ENCODE data around the gene SFT2D1.

The SFT2D1 gene

GRCh38 chr6:166344240-166344639 lies 1.9 kb upstream of the SFT2D1 start:
- H3K9ac ChIP-seq (ENCODE audit: low read length), result no peak overlapping the region
- H3K4me1 ChIP-seq (ENCODE audit: control insufficient read depth, insufficient read depth, low read depth, low read length), result peaks cover 5% of the 10 kb centered on the region
- H3K14ac ChIP-seq (ENCODE audit: low read length in 2 of 2), result no peak overlapping the region
- no peak overlapping the region for H2BK5ac ChIP-seq (ENCODE audit: low read depth, low read length, poor library complexity, severe bottlenecking)
- H3K4ac ChIP-seq (ENCODE audit: low read depth in 1 of 2, low read length in 2 of 2), result no peak overlapping the region
- H2AK5ac ChIP-seq (ENCODE audit: low read length, severe bottlenecking), result no peak overlapping the region
- no peak overlapping the region for H2BK12ac ChIP-seq (ENCODE audit: low read length in 2 of 2)
- peaks cover 7% of the 10 kb centered on the region for H3K79me1 ChIP-seq (replicated peaks; ENCODE audit: low read length, poor library complexity, severe bottlenecking)
- H3K4me3 ChIP-seq (ENCODE audit: insufficient read depth in 1 of 2, low read depth in 1 of 2, low read length in 2 of 2), result no peak overlapping the region
- WGBS, result 84% methylated on average over 8 of the region's 8 CpGs
- DNase-seq, result no peak
- no peak overlapping the region for H3K23ac ChIP-seq (ENCODE audit: low read length in 2 of 2)
- H3K27ac ChIP-seq (ENCODE audit: low read length, poor library complexity, severe bottlenecking), result peak overlapping the region; percentile 71
- no peak overlapping the region for H2BK15ac ChIP-seq (ENCODE audit: low read depth, poor library complexity, severe bottlenecking)
- H4K8ac ChIP-seq (ENCODE audit: low read length), result no peak overlapping the region
- no peak overlapping the region for H4K91ac ChIP-seq (ENCODE audit: low read length)
- H3K18ac ChIP-seq (ENCODE audit: low read depth in 1 of 2, low read length in 2 of 2), result no peak overlapping the region
- peaks cover 0 to 4% of the 10 kb centered on the region in 2 experiments for H3K27me3 ChIP-seq (ENCODE audit: control insufficient read depth in 1 of 2, insufficient read depth in 1 of 2, low read length in 2 of 2)
- no peak overlapping the region for H3K4me2 ChIP-seq (ENCODE audit: low read length, poor library complexity, severe bottlenecking)
- peaks cover under 1% of the 10 kb centered on the region for H3K9me3 ChIP-seq (ENCODE audit: control insufficient read depth, low read length)
- H2AFZ ChIP-seq (ENCODE audit: low read depth, low read length), result no peak overlapping the region
- peaks cover 0 to 6% of the 10 kb centered on the region in 2 experiments for H3K36me3 ChIP-seq (ENCODE audit: control insufficient read depth in 1 of 2, insufficient read depth in 2 of 2, low read depth in 1 of 2, low read length in 2 of 2)
- H2BK120ac ChIP-seq (ENCODE audit: low read depth, low read length), result no peak overlapping the region

GRCh38 chr6:166343150-166343487 lies 774 bp upstream of the SFT2D1 start:
- peak overlapping the region; percentile 31 for H3K27ac ChIP-seq (ENCODE audit: low read length, poor library complexity, severe bottlenecking)
- peak overlapping the region in 1 of 2 experiments; percentile 99 for H3K4me3 ChIP-seq (ENCODE audit: insufficient read depth in 1 of 2, low read depth in 1 of 2, low read length in 2 of 2)
- peak overlapping the region; percentile 65 for H2AK5ac ChIP-seq (ENCODE audit: low read length, severe bottlenecking)
- H3K36me3 ChIP-seq (ENCODE audit: control insufficient read depth in 1 of 2, insufficient read depth in 2 of 2, low read depth in 1 of 2, low read length in 2 of 2), result peaks cover 0 to 6% of the 10 kb centered on the region in 2 experiments
- H2BK15ac ChIP-seq (ENCODE audit: low read depth, poor library complexity, severe bottlenecking), result no peak overlapping the region
- H4K8ac ChIP-seq (ENCODE audit: low read length), result peak overlapping the region; percentile 98
- H3K79me1 ChIP-seq (replicated peaks; ENCODE audit: low read length, poor library complexity, severe bottlenecking), result peaks cover 7% of the 10 kb centered on the region
- 60% methylated on average over 3 of the region's 3 CpGs for WGBS
- H2AFZ ChIP-seq (ENCODE audit: low read depth, low read length), result no peak overlapping the region
- H3K18ac ChIP-seq (ENCODE audit: low read depth in 1 of 2, low read length in 2 of 2), result peak overlapping the region in 1 of 2 experiments; percentile 93
- peak overlapping the region; percentile 97 for H3K9ac ChIP-seq (ENCODE audit: low read length)
- no peak overlapping the region for H4K91ac ChIP-seq (ENCODE audit: low read length)
- no peak overlapping the region for H3K4ac ChIP-seq (ENCODE audit: low read depth in 1 of 2, low read length in 2 of 2)
- no peak for DNase-seq
- H3K4me2 ChIP-seq (ENCODE audit: low read length, poor library complexity, severe bottlenecking), result peak overlapping the region; percentile 80
- H2BK12ac ChIP-seq (ENCODE audit: low read length in 2 of 2), result no peak overlapping the region
- H3K9me3 ChIP-seq (ENCODE audit: control insufficient read depth, low read length), result no peaks in the 10 kb centered on the region
- no peak overlapping the region for H2BK120ac ChIP-seq (ENCODE audit: low read depth, low read length)
- H3K23ac ChIP-seq (ENCODE audit: low read length in 2 of 2), result no peak overlapping the region
- H3K14ac ChIP-seq (ENCODE audit: low read length in 2 of 2), result no peak overlapping the region
- H2BK5ac ChIP-seq (ENCODE audit: low read depth, low read length, poor library complexity, severe bottlenecking), result no peak overlapping the region
- H3K27me3 ChIP-seq (ENCODE audit: control insufficient read depth in 1 of 2, insufficient read depth in 1 of 2, low read length in 2 of 2), result peaks cover 0 to 4% of the 10 kb centered on the region in 2 experiments
- H3K4me1 ChIP-seq (ENCODE audit: control insufficient read depth, insufficient read depth, low read depth, low read length), result peaks cover 8% of the 10 kb centered on the region

DNA sequence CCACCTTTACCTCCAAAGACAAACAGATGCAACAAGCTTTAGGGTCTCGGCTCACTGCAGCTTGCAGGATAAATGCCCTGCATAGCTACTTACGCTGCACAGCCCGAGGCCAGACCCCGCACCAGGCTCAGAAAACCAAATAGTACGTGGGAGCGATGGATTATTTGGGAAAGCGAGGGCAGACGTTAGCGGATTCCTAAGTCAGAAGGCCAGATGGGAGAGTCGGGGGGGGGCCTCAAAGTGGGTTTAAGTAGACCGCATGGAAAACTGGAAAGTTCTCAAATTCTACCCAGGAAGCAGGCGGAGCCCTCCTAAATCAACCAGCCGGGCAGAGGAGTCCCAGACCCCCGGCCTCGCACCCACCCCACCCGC lies 382 bp downstream of the SFT2D1 start:
- Histone ChIP-seq H2BK15ac (ENCODE audit: low read depth, poor library complexity, severe bottlenecking) (peak overlapping the region; percentile 73), H2BK12ac (ENCODE audit: low read length in 2 of 2) (peak overlapping the region in 1 of 2 experiments; percentile 47), H3K27me3 (ENCODE audit: control insufficient read depth in 1 of 2, insufficient read depth in 1 of 2, low read length in 2 of 2) (peaks cover 0 to under 1% of the 10 kb centered on the region in 2 experiments), H3K18ac (ENCODE audit: low read depth in 1 of 2, low read length in 2 of 2) (peak overlapping the region; percentile 94 to 99), H2BK5ac (ENCODE audit: low read depth, low read length, poor library complexity, severe bottlenecking) (peak overlapping the region; percentile 24), H2AK5ac (ENCODE audit: low read length, severe bottlenecking) (peak overlapping the region; percentile 68), H3K23ac (ENCODE audit: low read length in 2 of 2) (peak overlapping the region in 1 of 2 experiments; percentile 91), H3K36me3 (ENCODE audit: control insufficient read depth in 1 of 2, insufficient read depth in 2 of 2, low read depth in 1 of 2, low read length in 2 of 2) (peaks cover 4 to 18% of the 10 kb centered on the region in 2 experiments), H4K8ac (ENCODE audit: low read length) (peak overlapping the region; percentile 97), H3K4ac (ENCODE audit: low read depth in 1 of 2, low read length in 2 of 2) (peak overlapping the region; percentile 83 to 93), H3K14ac (ENCODE audit: low read length in 2 of 2) (peak overlapping the region; percentile 59 to 99), H2BK120ac (ENCODE audit: low read depth, low read length) (peak overlapping the region; percentile 85), H3K9ac (ENCODE audit: low read length) (peak overlapping the region; percentile 97), H3K4me2 (ENCODE audit: low read length, poor library complexity, severe bottlenecking) (peak overlapping the region; percentile 90), H2AFZ (ENCODE audit: low read depth, low read length) (peak overlapping the region; percentile 95), H3K9me3 (ENCODE audit: control insufficient read depth, low read length) (no peaks in the 10 kb centered on the region), H3K27ac (ENCODE audit: low read length, poor library complexity, severe bottlenecking) (no peak overlapping the region), H3K79me1 (replicated peaks; ENCODE audit: low read length, poor library complexity, severe bottlenecking) (peaks cover 11% of the 10 kb centered on the region), H4K91ac (ENCODE audit: low read length) (peak overlapping the region; percentile 95), H3K4me3 (ENCODE audit: insufficient read depth in 1 of 2, low read depth in 1 of 2, low read length in 2 of 2) (peak overlapping the region; percentile 96 to 99), H3K4me1 (ENCODE audit: control insufficient read depth, insufficient read depth, low read depth, low read length) (peaks cover 10% of the 10 kb centered on the region)
- WGBS, result 2% methylated on average over 9 of the region's 16 CpGs
- DNase-seq, result no peak

DNA sequence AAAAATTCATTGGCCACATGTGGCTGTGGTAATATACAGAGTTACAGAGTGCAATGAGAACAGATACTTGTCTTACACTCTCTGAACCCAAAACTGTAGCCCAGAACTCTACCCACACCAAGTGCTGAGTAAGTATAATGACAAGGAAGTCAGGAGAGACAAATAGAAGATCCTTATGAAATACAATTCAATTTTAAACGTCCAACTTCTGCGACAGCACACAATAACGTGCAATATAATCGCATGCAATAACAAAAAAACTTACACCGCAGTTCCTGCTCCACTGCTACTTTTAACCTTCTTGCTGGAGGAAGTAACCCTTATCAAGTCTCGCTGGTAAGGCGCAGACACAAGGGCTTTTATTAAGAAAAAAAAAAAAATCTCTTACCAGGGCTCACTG lies 881 bp downstream of the SFT2D1 start:
- no peak overlapping the region for H2AK5ac ChIP-seq (ENCODE audit: low read length, severe bottlenecking)
- H3K23ac ChIP-seq (ENCODE audit: low read length in 2 of 2), result no peak overlapping the region
- H3K27me3 ChIP-seq (ENCODE audit: control insufficient read depth in 1 of 2, insufficient read depth in 1 of 2, low read length in 2 of 2), result no peaks in the 10 kb centered on the region
- no peak overlapping the region for H3K18ac ChIP-seq (ENCODE audit: low read depth in 1 of 2, low read length in 2 of 2)
- peak overlapping the region; percentile 90 for H3K4me2 ChIP-seq (ENCODE audit: low read length, poor library complexity, severe bottlenecking)
- H4K8ac ChIP-seq (ENCODE audit: low read length), result no peak overlapping the region
- DNase-seq, result no peak
- no peak overlapping the region for H2BK12ac ChIP-seq (ENCODE audit: low read length in 2 of 2)
- H3K36me3 ChIP-seq (ENCODE audit: control insufficient read depth in 1 of 2, insufficient read depth in 2 of 2, low read depth in 1 of 2, low read length in 2 of 2), result peaks cover 9 to 22% of the 10 kb centered on the region in 2 experiments
- WGBS, result 67% methylated on average over 7 of the region's 7 CpGs
- no peak overlapping the region for H3K27ac ChIP-seq (ENCODE audit: low read length, poor library complexity, severe bottlenecking)
- H2BK5ac ChIP-seq (ENCODE audit: low read depth, low read length, poor library complexity, severe bottlenecking), result no peak overlapping the region
- H2AFZ ChIP-seq (ENCODE audit: low read depth, low read length), result no peak overlapping the region
- H3K14ac ChIP-seq (ENCODE audit: low read length in 2 of 2), result no peak overlapping the region
- H3K4ac ChIP-seq (ENCODE audit: low read depth in 1 of 2, low read length in 2 of 2), result no peak overlapping the region
- H3K9me3 ChIP-seq (ENCODE audit: control insufficient read depth, low read length), result no peaks in the 10 kb centered on the region
- H3K4me1 ChIP-seq (ENCODE audit: control insufficient read depth, insufficient read depth, low read depth, low read length), result peaks cover 11% of the 10 kb centered on the region
- no peak overlapping the region for H2BK120ac ChIP-seq (ENCODE audit: low read depth, low read length)
- no peak overlapping the region for H2BK15ac ChIP-seq (ENCODE audit: low read depth, poor library complexity, severe bottlenecking)
- peak overlapping the region; percentile 97 for H3K9ac ChIP-seq (ENCODE audit: low read length)
- no peak overlapping the region for H4K91ac ChIP-seq (ENCODE audit: low read length)
- peak overlapping the region in 1 of 2 experiments; percentile 99 for H3K4me3 ChIP-seq (ENCODE audit: insufficient read depth in 1 of 2, low read depth in 1 of 2, low read length in 2 of 2)
- peaks cover 13% of the 10 kb centered on the region for H3K79me1 ChIP-seq (replicated peaks; ENCODE audit: low read length, poor library complexity, severe bottlenecking)
